IMR-90 (cell line): ENCODE results near the gene LCA5.

Source experiments
- BHLHE40 ChIP-seq: fragments of 150-350 bp; IDR thresholded peaks from 2 replicates; pipeline ENCODE4 v1.6.1; 2016; ENCODE audit warnings: mild to moderate bottlenecking, low read depth, low read length
- CHD1 ChIP-seq: IDR thresholded peaks from 2 replicates; pipeline ENCODE4 v1.6.1; 2012; ENCODE audit warnings: low read depth, low read length, improper control_type of control experiment
- CTCF ChIP-seq: conservative IDR thresholded peaks from 2 replicates; pipeline ENCODE4 v1.5.1; 2012; ENCODE audit warnings: mild to moderate bottlenecking, low read depth, low read length, improper control_type of control experiment
- FOS ChIP-seq: fragments of 150-350 bp; IDR thresholded peaks from 2 replicates; pipeline ENCODE4 v1.6.1; 2016; ENCODE audit warnings: low read depth, low read length
- MXI1 ChIP-seq: IDR thresholded peaks from 2 replicates; pipeline ENCODE4 v1.6.1; 2012; ENCODE audit warnings: low read depth, mild to moderate bottlenecking, low read length, moderate library complexity, borderline replicate concordance
- NFE2L2 ChIP-seq: fragments of 150-350 bp; IDR thresholded peaks from 2 replicates; pipeline ENCODE4 v1.6.1; 2016; ENCODE audit warnings: low read depth, mild to moderate bottlenecking, low read length
- POLR2A ChIP-seq: IDR thresholded peaks from 2 replicates; pipeline ENCODE4 v1.6.1; 2012; ENCODE audit warnings: mild to moderate bottlenecking, low read depth, low read length
- SMC3 ChIP-seq: fragments of 150-350 bp; IDR thresholded peaks from 2 replicates; pipeline ENCODE4 v1.6.1; 2016; ENCODE audit warnings: low read depth, mild to moderate bottlenecking, antibody characterized with exemption, low read length, moderate library complexity

- no peak for TF ChIP-seq CTCF
- TF ChIP-seq FOS, result no peak
- no peak for TF ChIP-seq NFE2L2
- no peak for TF ChIP-seq MXI1
- no peak for TF ChIP-seq POLR2A
- no peak for TF ChIP-seq SMC3
- no peak for TF ChIP-seq BHLHE40
- TF ChIP-seq CHD1, result no peak
Measured at GRCh38 chr6:79568996-79569395, 31.8 kb upstream of the LCA5 start.
